Activated naive CD8-positive, alpha-beta T cell (primary cell): ENCODE results near the gene DDX3X.
A peak's percentile ranks its signal among the peaks of the same experiment; 100 is the strongest.
"Not testable (repeated sequence)": the region's sequence is repeated elsewhere in the genome, so short reads cannot be mapped to it uniquely, and the experiment has no call there.

Source experiments
- H3K27ac Mint-ChIP-seq: one replicate; pipeline ENCODE4 v1.8.0; 2021; ENCODE audit warnings: mixed read lengths
- H3K27me3 Mint-ChIP-seq: one replicate; pipeline ENCODE4 v1.8.0; 2021; ENCODE audit warnings: mixed read lengths
- H3K36me3 Mint-ChIP-seq: one replicate; pipeline ENCODE4 v1.8.0; 2021; ENCODE audit warnings: mixed read lengths
- H3K4me1 Mint-ChIP-seq: one replicate; pipeline ENCODE4 v1.8.0; 2021; ENCODE audit warnings: low read depth, mixed read lengths
- H3K4me3 Mint-ChIP-seq: one replicate; pipeline ENCODE4 v1.8.0; 2021; ENCODE audit warnings: mild to moderate bottlenecking, mixed read lengths
- H3K9me3 Mint-ChIP-seq: one replicate; pipeline ENCODE4 v1.8.0; 2021; ENCODE audit warnings: low read depth, mixed read lengths

The DDX3X gene

DNA sequence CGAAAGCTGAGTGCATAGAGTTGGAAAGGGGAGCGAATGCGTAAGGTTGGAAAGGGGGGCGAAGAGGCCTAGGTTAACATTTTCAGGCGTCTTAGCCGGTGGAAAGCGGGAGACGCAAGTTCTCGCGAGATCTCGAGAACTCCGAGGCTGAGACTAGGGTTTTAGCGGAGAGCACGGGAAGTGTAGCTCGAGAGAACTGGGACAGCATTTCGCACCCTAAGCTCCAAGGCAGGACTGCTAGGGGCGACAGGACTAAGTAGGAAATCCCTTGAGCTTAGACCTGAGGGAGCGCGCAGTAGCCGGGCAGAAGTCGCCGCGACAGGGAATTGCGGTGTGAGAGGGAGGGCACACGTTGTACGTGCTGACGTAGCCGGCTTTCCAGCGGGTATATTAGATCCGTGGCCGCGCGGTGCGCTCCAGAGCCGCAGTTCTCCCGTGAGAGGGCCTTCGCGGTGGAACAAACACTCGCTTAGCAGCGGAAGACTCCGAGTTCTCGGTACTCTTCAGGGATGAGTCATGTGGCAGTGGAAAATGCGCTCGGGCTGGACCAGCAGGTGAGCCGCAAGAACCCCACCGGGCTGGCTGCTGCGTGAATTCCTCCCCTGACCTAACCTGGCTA lies at the start of gene DDX3X:
Gene DDX3X, plus strand, starts transcription at position 419 of the 619 bp plus-strand sequence. Its CDS starts 91 bp downstream, at position 510.
- Mint-ChIP-seq H3K4me3 (peak within 1 kb of the TSS; percentile 97), H3K36me3 (peaks cover 4% of the 10 kb centered on the region), H3K27ac (peak within 1 kb of the TSS; percentile 100), H3K27me3 (no peaks in the 10 kb centered on the region), H3K4me1 (peaks cover 30% of the 10 kb centered on the region), H3K9me3 (no peaks in the 10 kb centered on the region)

DNA sequence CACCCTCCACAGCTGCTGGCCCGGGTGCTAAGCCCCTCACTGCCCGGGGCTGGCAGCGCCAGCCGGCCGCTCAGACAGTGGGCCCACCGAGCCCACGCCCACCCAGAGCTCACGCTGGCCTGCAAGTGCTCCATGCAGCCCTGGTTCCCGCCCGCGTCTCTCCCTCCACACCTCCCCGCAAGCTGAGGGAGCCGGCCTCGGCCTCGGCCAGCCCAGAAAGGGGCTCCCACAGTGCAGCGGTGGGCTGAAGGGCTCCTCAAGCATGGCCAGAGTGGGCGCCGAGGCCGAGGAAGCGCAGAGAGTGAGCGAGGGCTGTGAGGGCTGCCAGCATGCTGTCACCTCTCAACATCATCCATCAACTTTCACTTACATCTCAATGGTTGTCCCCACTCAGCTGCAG lies 48.0 kb upstream of the DDX3X start:
- H3K9me3 Mint-ChIP-seq, H3K27ac Mint-ChIP-seq, H3K36me3 Mint-ChIP-seq, H3K27me3 Mint-ChIP-seq, H3K4me3 Mint-ChIP-seq, H3K4me1 Mint-ChIP-seq: not testable (repeated sequence)

DNA sequence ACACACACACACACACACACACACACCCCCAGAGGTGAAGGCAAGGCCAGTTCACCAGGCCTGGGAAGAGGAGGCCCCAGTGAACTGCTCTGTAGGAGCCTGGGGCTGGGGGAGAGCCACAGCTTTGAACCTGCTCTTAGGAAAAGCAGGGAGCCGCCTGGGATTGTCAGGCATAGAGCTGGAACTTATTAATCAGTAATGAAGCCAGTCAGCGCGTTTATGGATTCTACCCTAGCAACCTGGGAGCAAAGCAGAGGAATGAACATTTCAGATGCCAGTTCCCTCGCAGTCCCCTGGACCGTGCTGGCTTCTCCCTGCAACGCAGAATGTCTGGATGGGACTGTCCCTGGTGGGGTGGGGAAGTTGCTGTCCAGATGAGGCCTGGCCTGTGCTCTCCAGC lies 45.3 kb upstream of the DDX3X start:
- Mint-ChIP-seq H3K27me3 (no peaks in the 10 kb centered on the region), H3K4me3 (no peak overlapping the region), H3K4me1 (no peaks in the 10 kb centered on the region), H3K9me3 (no peaks in the 10 kb centered on the region), H3K36me3 (no peaks in the 10 kb centered on the region), H3K27ac (no peak overlapping the region)

DNA sequence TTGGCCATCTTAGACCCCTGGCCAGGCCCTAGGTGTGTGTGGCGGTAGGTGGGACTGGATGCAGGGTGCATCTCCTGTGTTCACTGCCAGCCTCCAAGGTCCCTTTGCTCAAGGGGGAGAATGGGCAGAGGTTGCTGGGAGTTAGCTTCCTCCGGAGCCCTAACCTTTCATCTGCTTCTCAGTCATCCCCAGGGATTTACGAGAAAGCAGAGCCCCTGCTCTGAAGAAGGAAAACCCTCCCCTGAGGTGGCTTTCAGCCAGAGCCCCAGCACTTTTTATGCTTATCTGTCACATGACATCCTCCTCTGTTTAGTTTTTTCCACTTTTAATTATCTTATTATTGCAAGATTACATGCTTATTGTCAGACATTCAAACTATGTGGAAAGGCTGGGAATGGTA lies 44.9 kb upstream of the DDX3X start:
- no peaks in the 10 kb centered on the region for H3K36me3 Mint-ChIP-seq
- H3K9me3 Mint-ChIP-seq: no peaks in the 10 kb centered on the region
- no peaks in the 10 kb centered on the region for H3K4me1 Mint-ChIP-seq
- H3K27ac Mint-ChIP-seq: no peak overlapping the region
- H3K4me3 Mint-ChIP-seq: no peak overlapping the region
- H3K27me3 Mint-ChIP-seq: no peaks in the 10 kb centered on the region

DNA sequence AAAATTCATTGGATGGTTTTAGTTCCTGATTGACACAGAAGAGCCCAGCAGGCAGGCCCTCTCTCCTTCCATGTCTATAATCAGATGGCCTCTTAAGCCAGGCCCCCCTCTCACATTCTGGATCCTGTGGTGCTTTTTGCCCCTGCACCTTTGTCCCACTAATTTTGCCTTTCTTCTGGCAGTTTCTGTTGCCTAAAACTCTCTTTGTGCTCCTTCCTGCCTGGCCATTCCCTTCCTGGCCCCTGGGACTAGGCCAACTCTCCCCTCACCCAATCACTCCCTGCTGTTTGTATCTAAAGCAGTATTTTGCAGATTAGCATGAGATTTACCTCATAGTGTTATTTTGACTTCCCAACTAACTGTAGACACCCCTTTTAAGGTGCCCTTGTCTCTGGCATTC lies 42.7 kb upstream of the DDX3X start:
- Mint-ChIP-seq H3K27me3 (no peaks in the 10 kb centered on the region), H3K36me3 (no peaks in the 10 kb centered on the region), H3K9me3 (no peaks in the 10 kb centered on the region), H3K4me3 (no peak overlapping the region), H3K4me1 (no peaks in the 10 kb centered on the region), H3K27ac (no peak overlapping the region)

DNA sequence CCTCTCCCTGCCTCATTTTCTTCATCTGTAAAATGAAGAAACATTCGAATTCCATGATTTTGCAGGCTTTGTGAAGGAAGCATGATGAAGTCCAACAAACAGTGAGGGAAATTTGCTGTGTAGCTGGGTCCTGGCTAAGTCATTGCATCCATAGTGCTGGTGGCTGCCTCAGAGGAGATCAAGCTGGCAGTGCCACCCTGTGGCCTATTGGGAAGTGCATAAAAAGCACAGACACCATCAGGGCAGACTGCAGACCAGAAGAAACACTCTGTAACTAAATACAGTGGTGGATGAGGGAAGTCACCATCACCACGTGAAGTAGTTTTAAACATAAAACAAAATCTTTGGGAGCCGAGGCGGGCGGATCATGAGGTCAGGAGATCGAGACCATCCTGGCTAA lies 40.7 kb upstream of the DDX3X start:
- no peak overlapping the region for H3K4me3 Mint-ChIP-seq
- H3K36me3 Mint-ChIP-seq: no peaks in the 10 kb centered on the region
- no peaks in the 10 kb centered on the region for H3K9me3 Mint-ChIP-seq
- H3K4me1 Mint-ChIP-seq: no peaks in the 10 kb centered on the region
- H3K27me3 Mint-ChIP-seq: no peaks in the 10 kb centered on the region
- H3K27ac Mint-ChIP-seq: no peak overlapping the region

DNA sequence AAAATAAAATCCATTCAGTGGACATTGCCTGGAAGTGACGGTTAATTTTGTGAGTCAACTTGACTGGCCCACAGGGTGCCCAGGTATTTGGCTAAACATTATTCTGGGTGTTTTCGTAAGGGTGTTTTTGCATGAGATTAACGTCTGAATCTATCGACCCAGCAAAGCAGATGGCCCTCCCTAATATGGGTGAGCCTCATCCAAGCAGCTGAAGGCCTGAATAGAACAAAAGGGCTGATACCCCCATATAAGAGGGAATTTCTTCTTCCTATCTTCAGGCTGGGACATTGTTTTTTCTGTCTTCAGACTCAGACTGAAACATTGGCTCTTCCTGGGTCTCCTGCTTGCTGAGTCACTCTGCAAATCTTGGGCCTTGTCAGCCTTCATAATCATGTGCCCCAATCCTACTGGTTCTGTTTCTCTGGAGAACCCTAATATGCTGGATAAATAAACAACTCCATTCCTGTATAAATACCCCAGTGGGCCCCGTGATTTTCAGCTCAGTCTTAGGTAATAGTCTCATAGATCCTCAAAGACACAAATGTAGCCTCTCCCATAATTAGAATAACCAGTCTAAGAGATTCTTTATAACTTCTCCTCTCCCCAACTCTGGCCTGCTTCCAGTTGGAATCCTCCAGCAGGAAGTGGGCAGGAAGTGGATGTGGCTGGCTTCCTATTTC lies 33.1 kb upstream of the DDX3X start:
- Mint-ChIP-seq H3K27me3 (no peaks in the 10 kb centered on the region), H3K4me3 (no peak overlapping the region), H3K9me3 (no peaks in the 10 kb centered on the region), H3K27ac (no peak overlapping the region), H3K36me3 (no peaks in the 10 kb centered on the region), H3K4me1 (no peaks in the 10 kb centered on the region)

DNA sequence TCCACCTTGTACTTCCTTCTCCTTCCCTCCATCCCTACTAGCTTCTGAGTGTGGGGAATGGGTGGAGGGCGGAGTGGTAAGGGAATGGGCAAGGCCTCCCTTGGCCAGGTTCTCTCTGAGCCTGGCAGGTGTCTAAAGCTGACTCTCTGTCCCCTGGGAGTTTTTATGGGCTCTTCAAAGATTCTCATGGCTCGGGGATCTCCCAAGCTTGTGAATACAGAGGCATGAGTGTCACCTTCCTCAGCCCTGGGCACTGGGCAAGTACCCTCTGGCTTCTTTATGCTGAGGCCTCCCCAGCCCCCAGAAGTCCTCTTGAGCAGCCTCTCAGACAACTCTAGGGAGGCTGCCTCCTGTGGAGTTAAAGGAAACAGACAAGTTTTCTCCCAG lies 32.5 kb upstream of the DDX3X start:
- Mint-ChIP-seq H3K4me1 (no peaks in the 10 kb centered on the region), H3K4me3 (no peak overlapping the region), H3K27me3 (no peaks in the 10 kb centered on the region), H3K9me3 (no peaks in the 10 kb centered on the region), H3K36me3 (no peaks in the 10 kb centered on the region), H3K27ac (no peak overlapping the region)

DNA sequence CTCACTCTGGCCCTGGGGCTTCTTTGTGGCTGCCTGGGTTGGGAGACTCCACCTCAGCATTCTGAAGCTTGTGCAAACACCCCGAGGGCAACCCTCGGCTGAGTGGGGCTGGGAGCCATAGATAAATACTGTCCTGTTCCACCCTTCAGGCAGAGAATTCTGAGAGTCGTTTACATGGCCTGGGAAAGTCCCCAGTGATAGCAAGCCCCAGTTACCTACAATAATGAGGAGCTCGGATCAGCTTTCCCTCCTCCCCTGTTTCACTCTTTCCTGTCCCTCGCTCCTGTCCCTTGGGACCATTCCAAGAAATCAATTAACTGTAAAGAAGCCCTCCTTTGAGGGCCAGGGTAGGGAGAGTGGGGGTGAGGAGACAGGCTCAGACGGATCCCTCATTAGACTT lies 31.6 kb upstream of the DDX3X start:
- Mint-ChIP-seq H3K27ac (no peak overlapping the region), H3K4me3 (no peak overlapping the region), H3K9me3 (no peaks in the 10 kb centered on the region), H3K4me1 (no peaks in the 10 kb centered on the region), H3K36me3 (no peaks in the 10 kb centered on the region), H3K27me3 (no peaks in the 10 kb centered on the region)

DNA sequence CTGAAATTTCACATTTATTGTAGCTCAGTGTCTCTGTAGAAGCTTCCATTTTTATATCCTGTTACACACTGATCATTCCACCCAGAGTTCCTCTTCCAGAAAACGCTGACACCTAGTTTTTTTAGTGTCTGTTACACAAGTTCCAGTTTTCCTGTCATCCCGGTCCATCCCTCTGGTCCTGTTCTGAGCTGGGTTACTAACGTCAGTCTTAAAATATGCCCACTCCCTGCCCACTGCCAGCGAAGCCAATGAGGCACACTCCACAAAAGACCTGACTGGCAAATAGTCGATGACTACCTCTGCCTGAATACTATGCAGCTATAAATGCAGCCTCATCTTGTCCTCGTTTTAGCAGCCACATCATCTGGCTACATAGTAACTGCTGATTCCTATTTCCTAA lies 30.9 kb upstream of the DDX3X start:
- Mint-ChIP-seq H3K9me3 (no peaks in the 10 kb centered on the region), H3K27ac (no peak overlapping the region), H3K36me3 (no peaks in the 10 kb centered on the region), H3K4me3 (no peak overlapping the region), H3K4me1 (no peaks in the 10 kb centered on the region), H3K27me3 (no peaks in the 10 kb centered on the region)

DNA sequence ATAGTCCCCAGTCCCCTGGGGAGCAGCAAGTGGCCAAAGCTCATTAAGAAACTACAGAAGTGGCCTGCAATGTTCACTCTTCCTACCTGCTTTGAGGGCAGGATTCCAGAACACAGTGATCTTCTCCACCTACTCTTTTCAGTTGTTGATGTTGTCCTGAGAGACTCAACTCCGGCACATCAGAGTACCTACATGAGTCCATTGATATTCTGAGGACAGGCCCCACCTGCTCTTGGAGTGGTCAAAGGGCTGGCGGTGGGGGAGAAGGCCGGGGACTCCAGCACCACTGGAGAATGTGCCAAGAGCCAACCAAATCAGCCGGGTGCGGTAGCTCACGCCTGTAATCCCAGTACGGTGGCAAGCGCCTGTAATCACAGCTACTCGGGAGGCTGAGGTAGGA lies 29.8 kb upstream of the DDX3X start:
- Mint-ChIP-seq H3K36me3 (no peaks in the 10 kb centered on the region), H3K9me3 (no peaks in the 10 kb centered on the region), H3K27me3 (no peaks in the 10 kb centered on the region), H3K4me1 (no peaks in the 10 kb centered on the region), H3K27ac (no peak overlapping the region), H3K4me3 (no peak overlapping the region)

DNA sequence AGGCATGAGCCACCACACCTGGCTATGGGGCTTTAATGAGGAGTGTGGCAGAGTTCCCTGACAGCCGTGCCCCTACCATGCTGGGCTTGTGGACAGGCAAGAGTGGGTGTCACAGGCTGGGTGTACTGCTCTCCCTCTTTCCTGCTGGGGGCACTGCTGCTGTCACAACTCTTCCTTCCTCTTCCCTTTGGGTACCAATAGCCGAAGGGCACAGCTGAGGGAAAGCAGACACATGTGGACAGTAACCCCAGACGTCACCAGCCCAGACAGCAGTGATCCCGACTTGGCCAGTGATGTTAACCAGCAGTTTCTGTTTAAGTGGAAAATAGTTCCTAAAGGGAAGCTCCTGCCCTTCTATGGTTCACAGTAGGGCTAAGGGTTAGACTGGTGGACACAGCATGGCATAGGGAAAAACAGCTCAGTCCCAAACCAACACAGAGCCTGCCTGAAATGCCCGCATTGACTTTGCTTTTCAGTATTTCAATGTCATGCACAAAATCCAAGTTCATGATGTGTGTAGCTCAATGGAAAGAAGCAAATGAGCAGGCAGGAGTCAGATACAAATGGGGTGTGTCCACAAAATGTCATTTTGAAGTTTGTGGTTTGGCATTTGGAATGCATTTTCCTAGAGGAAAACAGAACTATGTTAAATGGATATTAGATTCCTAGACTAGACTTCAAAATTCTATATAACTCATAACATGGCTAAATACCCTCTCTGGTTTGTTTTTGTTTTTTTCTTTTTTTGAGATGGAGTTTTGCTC lies 24.9 kb upstream of the DDX3X start:
- Mint-ChIP-seq H3K36me3 (no peaks in the 10 kb centered on the region), H3K4me3 (no peak overlapping the region), H3K27me3 (no peaks in the 10 kb centered on the region), H3K9me3 (no peaks in the 10 kb centered on the region), H3K4me1 (no peaks in the 10 kb centered on the region), H3K27ac (no peak overlapping the region)

DNA sequence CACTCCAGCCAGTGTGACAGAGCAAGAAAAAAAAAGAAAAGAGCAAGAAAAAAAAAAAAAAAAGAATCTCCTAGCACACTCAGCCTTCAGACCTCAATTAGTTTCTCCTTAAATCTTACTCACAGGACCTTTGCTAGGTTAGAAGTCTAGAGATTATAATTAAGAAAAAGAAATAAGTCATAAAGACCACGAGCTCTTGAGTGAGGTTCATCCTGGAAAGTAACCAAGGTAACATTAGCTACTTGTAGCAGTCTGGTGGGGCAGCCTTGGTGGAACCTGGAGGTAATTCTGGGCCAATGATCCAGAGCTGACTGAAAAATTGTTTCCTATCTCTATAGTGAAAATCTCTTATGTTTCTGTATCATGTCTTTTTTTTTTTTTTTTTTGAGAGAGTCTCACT lies 21.2 kb upstream of the DDX3X start:
- H3K4me1 Mint-ChIP-seq: no peaks in the 10 kb centered on the region
- H3K4me3 Mint-ChIP-seq: no peak overlapping the region
- H3K27ac Mint-ChIP-seq: no peak overlapping the region
- H3K27me3 Mint-ChIP-seq: no peaks in the 10 kb centered on the region
- no peaks in the 10 kb centered on the region for H3K9me3 Mint-ChIP-seq
- H3K36me3 Mint-ChIP-seq: no peaks in the 10 kb centered on the region

DNA sequence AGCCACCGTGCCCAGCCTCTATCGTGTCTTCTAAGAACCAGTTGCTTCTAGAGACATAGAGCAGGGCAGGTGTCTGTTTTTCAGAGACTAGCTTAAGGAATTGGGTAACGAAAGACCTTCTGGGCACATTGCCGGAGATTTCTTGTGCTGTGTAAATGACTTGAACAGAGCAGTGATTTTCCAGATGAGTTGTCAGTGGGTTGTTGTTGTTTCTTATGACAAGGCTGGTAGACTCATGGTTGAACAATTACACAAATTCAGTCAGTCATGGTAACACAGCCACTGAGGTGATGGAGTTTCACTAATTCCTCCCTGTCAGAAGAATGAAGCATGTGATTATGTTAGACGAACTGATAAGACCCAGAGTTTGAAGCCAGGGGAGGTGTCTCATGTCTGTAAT lies 20.5 kb upstream of the DDX3X start:
- Mint-ChIP-seq H3K4me3 (no peak overlapping the region), H3K27ac (no peak overlapping the region), H3K4me1 (no peaks in the 10 kb centered on the region), H3K27me3 (no peaks in the 10 kb centered on the region), H3K36me3 (no peaks in the 10 kb centered on the region), H3K9me3 (no peaks in the 10 kb centered on the region)

DNA sequence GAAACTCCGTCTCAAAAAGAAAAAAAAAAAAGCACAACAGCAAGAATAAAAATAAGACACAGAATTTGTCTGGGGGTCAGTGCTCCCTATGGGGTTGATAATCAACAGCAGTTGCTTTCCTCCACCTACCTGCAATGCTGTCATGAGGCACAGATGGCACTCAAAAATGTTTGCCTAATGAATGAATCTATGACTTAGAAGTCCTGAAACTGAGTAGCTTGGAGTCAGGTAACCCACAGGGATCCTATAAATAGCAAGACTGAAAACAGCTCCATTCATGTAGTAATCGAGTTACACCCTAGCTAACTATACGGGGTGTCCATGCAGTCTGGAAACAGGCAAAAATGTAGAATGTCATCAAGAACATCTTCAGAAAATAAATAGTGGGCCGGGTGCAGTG lies 19.8 kb upstream of the DDX3X start:
- Mint-ChIP-seq H3K4me1 (no peaks in the 10 kb centered on the region), H3K27me3 (no peaks in the 10 kb centered on the region), H3K9me3 (no peaks in the 10 kb centered on the region), H3K36me3 (no peaks in the 10 kb centered on the region), H3K27ac (no peak overlapping the region), H3K4me3 (no peak overlapping the region)
